K562 (cell line): Measurements from ENCODE around the gene ANKS4B. TPM values are rescaled to one million over a fixed set of nuclear protein-coding genes. Genes with fewer than 3 reads are reported as not detected.
A peak's percentile ranks its signal among the peaks of the same experiment; 100 is the strongest.

Experiments
- E4F1 ChIP-seq: fragments of 250-450 bp; sonication (Bioruptor Pico); IDR thresholded peaks from 2 replicates; pipeline ENCODE4 v1.5.0; 2021; ENCODE audit warnings: mild to moderate bottlenecking, borderline replicate concordance
- FOXJ2 ChIP-seq: fragments of 200-800 bp; sonication (Bioruptor generic); IDR thresholded peaks from 2 replicates; pipeline ENCODE4 v1.6.1; 2016; ENCODE audit warnings: missing genetic modification characterization, missing compliant biosample characterization
- MAFF ChIP-seq: IDR thresholded peaks from 2 replicates; pipeline ENCODE4 v1.6.1; 2012; ENCODE audit warnings: low read length, improper control_type of control experiment
- MYNN ChIP-seq, 2 experiments: sonication (generic); formaldehyde crosslinking in 1 of 2; IDR thresholded peaks; 2 replicates each; pipeline versions ENCODE4 v1.5.0 to v1.6.1; 2016 to 2020; ENCODE audit warnings: antibody characterized with exemption in 1 of 2, missing genetic modification reagents in 1 of 2
- PHB2 ChIP-seq: fragments of 450-650 bp; IDR thresholded peaks from 2 replicates; pipeline ENCODE4 v1.6.1; 2017; ENCODE audit warnings: low read depth
- PML ChIP-seq: IDR thresholded peaks from 2 replicates; pipeline ENCODE4 v1.6.1; 2012; ENCODE audit warnings: low read length, inconsistent platforms
- RUNX1 ChIP-seq: sonication (generic); IDR thresholded peaks from 2 replicates; pipeline ENCODE4 v1.6.1; 2016; ENCODE audit warnings: antibody characterized with exemption, low read depth
- SAFB2 ChIP-seq: fragments of 200-400 bp; formaldehyde crosslinking; IDR thresholded peaks from 2 replicates; pipeline ENCODE4 v1.6.1; 2018; ENCODE audit warnings: borderline replicate concordance, low read length, low read depth, moderate library complexity; ENCODE audit not compliant: severe bottlenecking
- SETDB1 ChIP-seq: IDR thresholded peaks from one replicate; pipeline ENCODE4 v1.6.1; 2012; ENCODE audit warnings: low read length, control low read depth, inconsistent platforms
- SNIP1 ChIP-seq: fragments of 450-650 bp; IDR thresholded peaks from 2 replicates; pipeline ENCODE4 v1.7.1; 2017; ENCODE audit warnings: low read depth, mild to moderate bottlenecking
- SREBF2 ChIP-seq: sonication (generic); formaldehyde crosslinking; IDR thresholded peaks from 2 replicates; pipeline ENCODE4 v1.4.0; 2020; ENCODE audit warnings: mild to moderate bottlenecking, missing genetic modification reagents
- TFAM ChIP-seq: fragments of 250-450 bp; sonication (Bioruptor Pico); conservative IDR thresholded peaks from 2 replicates; pipeline ENCODE4 v1.5.0; 2021; ENCODE audit warnings: mild to moderate bottlenecking, moderate library complexity
- ZBTB2 ChIP-seq: fragments of 450-650 bp; IDR thresholded peaks from 2 replicates; pipeline ENCODE4 v1.6.1; 2016; ENCODE audit warnings: antibody characterized with exemption
- ZNF146 ChIP-seq: IDR thresholded peaks from one replicate; pipeline ENCODE4 v1.6.1; 2018; ENCODE audit warnings: missing compliant biosample characterization; ENCODE audit not compliant: unreplicated experiment
- ZNF766 ChIP-seq: fragments of 200-800 bp; sonication (Bioruptor generic); conservative IDR thresholded peaks from 2 replicates; pipeline ENCODE4 v1.6.1; 2016; ENCODE audit warnings: missing genetic modification characterization, missing compliant biosample characterization
- polyA plus RNA-seq, 8 experiments: library from polyadenylated mRNA; depleted of rRNA in 4 of 8; stranded (reverse) in 5 of 8; unstranded in 3 of 8; fragments of >200 nt; fragmentation: Nextera tagmentation in 2 of 8; fragmentation: Illumina TruSeq in 1 of 8; extraction: Ambion mirVana in 2 of 8; extraction: Trizol in 1 of 8; gene quantifications; 2 replicates each; pipeline versions ENCODE4 v1.2.1 to v1.2.3, GENCODE V29; 2011 to 2014; ENCODE audit warnings: inconsistent platforms in 1 of 8, missing spikeins in 1 of 8
- total RNA-seq, 7 experiments: library from RNA; depleted of rRNA in 6 of 7; stranded (reverse); fragments of >200 nt in 6 of 7; fragmentation: Illumina TruSeq in 2 of 7; extraction: Trizol in 2 of 7; gene quantifications; 2 replicates each; pipeline versions ENCODE4 v1.2.1 to v1.2.3, GENCODE V29; 2011 to 2021; ENCODE audit warnings: low replicate concordance in 1 of 7

ANKS4B gene
- total and polyA plus RNA-seq, 9 of the 15 experiments (the other 6 are each of a cell fraction or from before 2014, with no cell fraction given): not detected

GRCh38 chr16:21302898-21303528, 69.5 kb downstream of the ANKS4B start (continued):
- TF ChIP-seq ZBTB2 (no peak), SREBF2 (CRISPR knock-in tag) (no peak), MAFF (0 out of 2 replicates have a peak, but pooled peaks have one; percentile 54), RUNX1 (no peak), E4F1 (no peak), SNIP1 (no peak), ZNF766 (CRISPR knock-in tag) (peak; percentile 73; the same call in 1 of the 2 replicates), PHB2 (no peak), FOXJ2 (tag) (no peak), SAFB2 (no peak), ZNF146 (no peak), TFAM (CRISPR knock-in tag) (no peak), SETDB1 (no peak), MYNN (IDR thresholded peaks at IDR 0.05) (no peak), MYNN (CRISPR knock-in tag; IDR thresholded peaks at IDR 0.05) (no peak), PML (no peak)
